K562 (cell line): ENCODE results near the gene ATE1. TPM values are rescaled to one million over a fixed set of nuclear protein-coding genes. Genes with fewer than 3 reads are reported as not detected.

ENCODE experiments used
- ATF1 ChIP-seq, 2 experiments: fragments of 450-650 bp in 1 of 2; IDR thresholded peaks; 2 replicates each; pipeline ENCODE4 v1.6.1; 2016; ENCODE audit warnings: missing compliant biosample characterization in 1 of 2, missing genetic modification characterization in 1 of 2
- ERF ChIP-seq: fragments of 450-650 bp; formaldehyde crosslinking; IDR thresholded peaks from 2 replicates; pipeline ENCODE4 v1.4.0; 2020; ENCODE audit warnings: mild to moderate bottlenecking, mixed read lengths
- JUN ChIP-seq, 2 experiments: sonication (generic) in 1 of 2; formaldehyde crosslinking in 1 of 2; IDR thresholded peaks; 2 replicates each; pipeline versions ENCODE4 v1.6.1 to v1.8.0; 2012 to 2022; ENCODE audit warnings: borderline replicate concordance in 2 of 2, mild to moderate bottlenecking in 2 of 2, improper control_type of control experiment in 1 of 2, low read depth in 1 of 2, low read length in 1 of 2, missing genetic modification reagents in 1 of 2
- RCOR1 ChIP-seq, 2 experiments: IDR thresholded peaks; 2 replicates each; pipeline ENCODE4 v1.6.1; 2012; ENCODE audit warnings: low read depth in 2 of 2, low read length in 2 of 2, borderline replicate concordance in 1 of 2, improper control_type of control experiment in 1 of 2
- TAF1 ChIP-seq: IDR thresholded peaks from 2 replicates; pipeline ENCODE4 v1.6.1; 2011; ENCODE audit warnings: mild to moderate bottlenecking, low read length, moderate library complexity; ENCODE audit not compliant: insufficient read depth, control insufficient read depth, severe bottlenecking; ENCODE audit errors: extremely low read depth
- TEAD4 ChIP-seq, 2 experiments: sonication (generic) in 1 of 2; formaldehyde crosslinking in 1 of 2; IDR thresholded peaks; 2 replicates each; pipeline versions ENCODE4 v1.6.1 to v1.8.0; 2012 to 2022; ENCODE audit warnings: borderline replicate concordance in 1 of 2, inconsistent platforms in 1 of 2, low read length in 1 of 2, mild to moderate bottlenecking in 1 of 2, missing genetic modification reagents in 1 of 2
- ZNF318 ChIP-seq, 2 experiments: fragments of 450-650 bp; IDR thresholded peaks; 2 replicates each; pipeline ENCODE4 v1.6.1; 2016; ENCODE audit warnings: mild to moderate bottlenecking in 2 of 2, borderline replicate concordance in 1 of 2, low read depth in 1 of 2, moderate library complexity in 1 of 2
- ZNF384 ChIP-seq: IDR thresholded peaks from 2 replicates; pipeline ENCODE4 v1.6.1; 2012; ENCODE audit warnings: low read depth, low read length, improper control_type of control experiment
- polyA plus RNA-seq, 8 experiments: library from polyadenylated mRNA; depleted of rRNA in 4 of 8; stranded (reverse) in 5 of 8; unstranded in 3 of 8; fragments of >200 nt; fragmentation: Nextera tagmentation in 2 of 8; fragmentation: Illumina TruSeq in 1 of 8; extraction: Ambion mirVana in 2 of 8; extraction: Trizol in 1 of 8; gene quantifications; 2 replicates each; pipeline versions ENCODE4 v1.2.1 to v1.2.3, GENCODE V29; 2011 to 2014; ENCODE audit warnings: inconsistent platforms in 1 of 8, missing spikeins in 1 of 8
- total RNA-seq, 7 experiments: library from RNA; depleted of rRNA in 6 of 7; stranded (reverse); fragments of >200 nt in 6 of 7; fragmentation: Illumina TruSeq in 2 of 7; extraction: Trizol in 2 of 7; gene quantifications; 2 replicates each; pipeline versions ENCODE4 v1.2.1 to v1.2.3, GENCODE V29; 2011 to 2021; ENCODE audit warnings: low replicate concordance in 1 of 7
- TF ChIP-seq, protein P1 (sequence below): sonication (generic); formaldehyde crosslinking; IDR thresholded peaks from 2 replicates; pipeline ENCODE4 v1.8.1; 2023; ENCODE audit warnings: mild to moderate bottlenecking, missing genetic modification reagents

The ATE1 gene
- total and polyA plus RNA-seq, 9 of the 15 experiments (the other 6 are each of a cell fraction or from before 2014, with no cell fraction given), result 3.0 to 14.2 (median 8.8) TPM

GRCh38 chr10:121833387-121833786 is 94.4 kb downstream of the ATE1 start (continued):
- TF ChIP-seq ZNF318 (IDR thresholded peaks at IDR 0.05; ENCODE audit: borderline replicate concordance in 1 of 2, low read depth in 1 of 2) (no peak), TAF1 (no peak), ERF (CRISPR knock-in tag) (no peak), JUN (IDR thresholded peaks at IDR 0.05; ENCODE audit: borderline replicate concordance, low read depth, low read length) (no peak), JUN (CRISPR knock-in tag; IDR thresholded peaks at IDR 0.05; ENCODE audit: borderline replicate concordance) (no peak), RCOR1 (IDR thresholded peaks at IDR 0.05; ENCODE audit: borderline replicate concordance in 1 of 2, low read depth in 2 of 2, low read length in 2 of 2) (peak in 1 of 2 experiments; percentile 36; a peak in 1 of 4 replicates), ATF1 (CRISPR knock-in tag; IDR thresholded peaks at IDR 0.05) (no peak), ATF1 (tag; IDR thresholded peaks at IDR 0.05) (no peak), TEAD4 (IDR thresholded peaks at IDR 0.05; ENCODE audit: low read length) (0 out of 2 replicates have a peak, but pooled peaks have one; percentile 30), TEAD4 (CRISPR knock-in tag; IDR thresholded peaks at IDR 0.05; ENCODE audit: borderline replicate concordance) (no peak), ZNF384 (peak; percentile 65; the same call in 1 of the 2 replicates)
- TF ChIP-seq, protein P1, sequence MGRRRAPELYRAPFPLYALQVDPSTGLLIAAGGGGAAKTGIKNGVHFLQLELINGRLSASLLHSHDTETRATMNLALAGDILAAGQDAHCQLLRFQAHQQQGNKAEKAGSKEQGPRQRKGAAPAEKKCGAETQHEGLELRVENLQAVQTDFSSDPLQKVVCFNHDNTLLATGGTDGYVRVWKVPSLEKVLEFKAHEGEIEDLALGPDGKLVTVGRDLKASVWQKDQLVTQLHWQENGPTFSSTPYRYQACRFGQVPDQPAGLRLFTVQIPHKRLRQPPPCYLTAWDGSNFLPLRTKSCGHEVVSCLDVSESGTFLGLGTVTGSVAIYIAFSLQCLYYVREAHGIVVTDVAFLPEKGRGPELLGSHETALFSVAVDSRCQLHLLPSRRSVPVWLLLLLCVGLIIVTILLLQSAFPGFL (CRISPR knock-in tag), result no peak
